ENCODE measurements around the gene ELOVL6. TPM values are rescaled to one million over a fixed set of nuclear protein-coding genes. Genes with fewer than 3 reads are reported as not detected.
A peak's percentile ranks its signal among the peaks of the same experiment; 100 is the strongest.
"Not testable (repeated sequence)": the region's sequence is repeated elsewhere in the genome, so short reads cannot be mapped to it uniquely, and the experiment has no call there.

ELOVL6 gene
- total and polyA plus RNA-seq, 9 of the 15 experiments (the other 6 are each of a cell fraction or from before 2014, with no cell fraction given) = 18.3 to 82.6 (median 46.0) TPM

DNA sequence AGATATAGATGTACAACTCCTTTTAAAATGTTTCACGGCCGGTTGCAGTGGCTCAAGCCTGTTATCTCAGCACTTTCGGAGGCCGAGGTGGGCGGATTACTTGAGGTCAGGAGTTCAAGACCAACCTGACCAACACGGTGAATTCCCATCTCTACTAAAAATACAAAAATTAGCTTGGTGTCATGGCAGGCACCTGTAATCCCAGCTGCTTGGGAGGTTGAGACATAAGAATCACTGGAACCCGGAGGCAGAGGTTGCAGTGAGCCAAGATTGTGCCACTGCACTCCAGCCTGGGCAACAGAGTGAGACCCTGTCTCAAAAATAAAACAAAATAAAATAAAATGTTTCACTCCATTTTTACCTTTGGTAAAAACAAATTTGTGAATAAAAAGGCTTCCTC, 5.1 kb downstream of the ELOVL6 start (continued):
- TF ChIP-seq SMARCE1 (IDR thresholded peaks at IDR 0.05) (0 out of 2 replicates have a peak, but pooled peaks have one; percentile 52), NR2C1 (IDR thresholded peaks at IDR 0.05) (peak; percentile 35; the same call in 1 of the 2 replicates), MIER1 (IDR thresholded peaks at IDR 0.05; ENCODE audit: low read depth) (0 out of 2 replicates have a peak, but pooled peaks have one; percentile 17), NFIC (IDR thresholded peaks at IDR 0.05) (peak; percentile 6; the same call in 1 of the 2 replicates), FOSL1 (tag; conservative IDR thresholded peaks at IDR 0.05) (0 out of 2 replicates have a peak, but pooled peaks have one; percentile 34), ZNF121 (CRISPR knock-in tag; conservative IDR thresholded peaks at IDR 0.05) (peak; percentile 72), SMARCA4 (IDR thresholded peaks at IDR 0.05) (peak; percentile 39; the same call in 1 of the 2 replicates), BRD9 (IDR thresholded peaks at IDR 0.05; ENCODE audit: low read depth, partially characterized antibody) (peak; percentile 45), C11orf30 (IDR thresholded peaks at IDR 0.05; ENCODE audit: low read depth) (peak; percentile 9; the same call in 1 of the 2 replicates), KLF13 (tag; IDR thresholded peaks at IDR 0.05; ENCODE audit: borderline replicate concordance, low read depth) (peak; percentile 5), ZNF584 (CRISPR knock-in tag; IDR thresholded peaks at IDR 0.05; ENCODE audit: low read depth) (0 out of 2 replicates have a peak, but pooled peaks have one; percentile 62), ARID1B (IDR thresholded peaks at IDR 0.05) (peak; percentile 28; the same call in 1 of the 2 replicates), ARNT (IDR thresholded peaks at IDR 0.05) (0 out of 4 replicates have a peak, but pooled peaks of 1 of the 2 experiments have one; percentile 16), NR2C2 (tag; IDR thresholded peaks at IDR 0.05) (peak; percentile 53), DPF2 (IDR thresholded peaks at IDR 0.05) (0 out of 2 replicates have a peak, but pooled peaks have one; percentile 66), THRAP3 (IDR thresholded peaks at IDR 0.05; ENCODE audit: borderline replicate concordance) (peak; percentile 72; the same call in 1 of the 2 replicates)
- TF ChIP-seq NR2C1 (tag; IDR thresholded peaks at IDR 0.05); NR2C2 (CRISPR knock-in tag; IDR thresholded peaks at IDR 0.05): not testable (repeated sequence)
